Activated CD4-positive, alpha-beta T cell treated with anti-CD3 and anti-CD28 coated beads for 4 hours (primary cell): ENCODE data around the gene AMBRA1.
"Not testable (repeated sequence)": the region's sequence is repeated elsewhere in the genome, so short reads cannot be mapped to it uniquely, and the experiment has no call there.

Experiments
- DNase-seq, 2 donors: peaks; one replicate each; pipeline ENCODE4 v3.0.0-alpha.2; 2020

Gene AMBRA1

DNA sequence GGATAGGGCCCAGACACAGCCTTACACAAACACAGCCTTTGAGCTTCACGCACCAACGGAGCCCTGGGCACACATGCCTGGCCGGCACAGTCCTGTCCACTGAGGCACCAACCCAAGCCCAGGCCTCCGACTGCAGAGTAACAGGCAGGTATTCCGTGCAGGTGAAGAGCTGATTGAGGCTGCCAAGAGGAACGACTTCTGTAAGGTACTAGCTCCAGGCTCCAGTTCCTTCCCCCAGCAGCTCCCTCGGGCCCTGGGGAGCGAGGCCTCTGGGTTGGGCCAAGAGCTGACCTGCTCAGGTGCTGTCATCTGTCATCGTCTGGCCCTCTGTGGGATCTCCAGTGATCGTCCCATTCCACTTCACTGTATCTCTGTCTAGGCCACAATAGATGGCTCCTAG, 215.5 kb downstream of the AMBRA1 start:
- no peak for DNase-seq

- no peak for DNase-seq
These were observed 216.0 kb downstream of the AMBRA1 start for GRCh38 chr11:46377831-46378230.

- no peak for DNase-seq
These were observed 216.5 kb downstream of the AMBRA1 start for GRCh38 chr11:46377290-46377689.

- DNase-seq, result no peak
These were observed 217.4 kb downstream of the AMBRA1 start for GRCh38 chr11:46376258-46377050.

GRCh38 chr11:46375392-46376101, 218.3 kb downstream of the AMBRA1 start:
- no peak for DNase-seq

- DNase-seq, result no peak
These were observed 219.0 kb downstream of the AMBRA1 start for GRCh38 chr11:46374815-46375214.

GRCh38 chr11:46373787-46374740, 219.8 kb downstream of the AMBRA1 start:
- DNase-seq, result no peak

DNA sequence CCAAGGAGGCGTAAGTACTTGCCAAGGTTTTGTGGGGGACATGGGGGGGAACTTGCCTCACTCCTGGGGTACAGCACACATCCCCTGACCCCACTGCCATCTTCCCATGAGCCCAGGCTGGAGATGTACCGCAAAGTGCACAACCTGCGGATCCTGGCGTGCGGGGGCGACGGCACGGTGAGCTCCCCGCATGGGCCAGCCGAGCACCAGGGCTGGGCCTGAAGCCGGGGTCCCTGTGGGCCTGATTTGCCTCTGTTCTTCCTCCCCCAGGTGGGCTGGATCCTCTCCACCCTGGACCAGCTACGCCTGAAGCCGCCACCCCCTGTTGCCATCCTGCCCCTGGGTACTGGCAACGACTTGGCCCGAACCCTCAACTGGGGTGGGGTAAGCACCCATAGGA, 221.3 kb downstream of the AMBRA1 start:
- not testable (repeated sequence) for DNase-seq

DNA sequence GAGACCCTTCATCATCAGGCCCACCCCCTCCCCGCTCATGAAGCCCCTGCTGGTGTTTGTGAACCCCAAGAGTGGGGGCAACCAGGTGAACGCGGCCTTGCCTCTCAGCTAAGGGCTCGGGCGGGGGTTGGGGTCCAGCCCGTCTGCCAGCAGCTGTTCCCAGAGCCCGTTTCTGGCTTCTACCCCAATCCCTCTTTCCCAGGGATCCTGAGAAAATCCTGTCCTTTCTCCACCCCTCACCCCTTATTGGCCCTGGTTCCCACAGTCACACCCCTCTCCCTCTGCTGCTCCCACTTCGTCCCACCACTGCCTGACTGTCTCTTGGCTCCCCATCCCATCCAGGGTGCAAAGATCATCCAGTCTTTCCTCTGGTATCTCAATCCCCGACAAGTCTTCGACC, 221.7 kb downstream of the AMBRA1 start:
- no peak for DNase-seq

DNA sequence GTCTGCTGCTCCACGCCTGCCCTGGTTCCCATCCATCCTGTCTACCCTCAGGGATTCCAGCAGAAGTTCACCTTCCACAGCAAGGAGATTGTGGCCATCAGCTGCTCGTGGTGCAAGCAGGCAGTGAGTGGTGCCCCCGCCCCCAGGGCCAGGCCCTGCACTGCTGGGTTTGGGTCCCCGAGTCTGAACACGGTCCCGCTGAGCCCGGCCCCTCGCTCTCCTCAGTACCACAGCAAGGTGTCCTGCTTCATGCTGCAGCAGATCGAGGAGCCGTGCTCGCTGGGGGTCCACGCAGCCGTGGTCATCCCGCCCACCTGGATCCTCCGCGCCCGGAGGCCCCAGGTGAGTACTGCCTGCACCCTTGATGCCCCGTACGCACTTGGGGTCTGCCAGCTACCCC, 222.6 kb downstream of the AMBRA1 start:
- DNase-seq, result not testable (repeated sequence)

DNA sequence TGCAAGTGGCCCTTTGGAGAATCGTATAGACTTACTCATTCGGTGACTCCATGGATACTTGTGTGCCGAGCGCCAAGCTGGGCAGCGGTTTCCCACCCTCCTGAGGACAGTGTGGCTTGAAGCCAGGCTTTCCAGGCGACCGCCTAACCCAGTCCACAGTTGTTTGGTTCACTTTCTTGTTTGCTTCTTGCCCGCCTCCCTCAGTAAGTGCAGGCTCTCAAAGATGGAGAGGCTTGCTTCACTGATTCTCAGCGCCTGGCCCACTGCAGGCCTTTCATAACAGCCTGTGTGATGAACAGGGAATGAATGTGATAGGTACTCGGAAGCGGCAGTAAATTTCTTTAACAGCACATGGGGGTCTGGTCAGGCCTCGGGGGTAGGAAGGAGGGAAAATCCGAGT, 223.6 kb downstream of the AMBRA1 start:
- DNase-seq, result no peak

DNA sequence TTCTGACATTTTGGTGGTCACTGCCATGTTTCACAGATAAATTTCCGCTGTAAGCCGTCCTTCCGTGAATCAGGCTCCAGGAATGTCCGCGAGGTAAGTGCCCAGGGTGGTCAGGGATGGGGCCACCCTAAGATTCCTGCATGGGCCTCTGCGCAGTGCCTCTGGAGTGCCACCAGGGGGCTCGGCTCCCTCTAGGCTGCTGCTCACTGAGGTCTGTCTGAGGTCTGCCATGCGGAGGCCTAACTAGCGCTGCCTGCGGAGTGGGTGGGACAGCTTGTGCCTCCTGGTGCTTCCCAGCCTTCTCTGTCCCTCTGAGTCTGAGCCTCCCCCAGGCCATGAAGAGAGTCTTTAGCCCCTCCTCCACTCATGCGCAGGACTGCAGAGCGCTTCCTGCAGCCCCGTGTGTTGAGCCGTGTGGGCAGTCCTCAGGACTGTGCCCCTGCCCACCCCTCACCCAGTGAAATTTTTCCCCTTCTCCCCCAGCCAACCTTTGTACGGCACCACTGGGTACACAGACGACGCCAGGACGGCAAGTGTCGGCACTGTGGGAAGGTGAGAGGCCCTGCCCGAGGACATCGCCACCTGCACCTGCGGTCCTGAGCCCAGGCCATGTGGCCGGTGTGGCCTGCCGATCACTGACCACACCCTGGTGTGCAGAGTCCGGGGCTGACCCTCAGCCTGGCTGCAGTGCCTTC, 224.2 kb downstream of the AMBRA1 start:
- DNase-seq, result peak; percentile 54 to 56

GRCh38 chr11:46367916-46368267, 225.9 kb downstream of the AMBRA1 start:
- DNase-seq, result no peak

- peak; percentile 70 to 76 for DNase-seq
These were observed 226.4 kb downstream of the AMBRA1 start for GRCh38 chr11:46367244-46367915.

GRCh38 chr11:46366661-46367161, 227.1 kb downstream of the AMBRA1 start:
- no peak for DNase-seq

- no peak for DNase-seq
These were observed 227.6 kb downstream of the AMBRA1 start for GRCh38 chr11:46366260-46366659.

- DNase-seq, result no peak
These were observed 229.0 kb downstream of the AMBRA1 start for GRCh38 chr11:46364791-46365190.

DNA sequence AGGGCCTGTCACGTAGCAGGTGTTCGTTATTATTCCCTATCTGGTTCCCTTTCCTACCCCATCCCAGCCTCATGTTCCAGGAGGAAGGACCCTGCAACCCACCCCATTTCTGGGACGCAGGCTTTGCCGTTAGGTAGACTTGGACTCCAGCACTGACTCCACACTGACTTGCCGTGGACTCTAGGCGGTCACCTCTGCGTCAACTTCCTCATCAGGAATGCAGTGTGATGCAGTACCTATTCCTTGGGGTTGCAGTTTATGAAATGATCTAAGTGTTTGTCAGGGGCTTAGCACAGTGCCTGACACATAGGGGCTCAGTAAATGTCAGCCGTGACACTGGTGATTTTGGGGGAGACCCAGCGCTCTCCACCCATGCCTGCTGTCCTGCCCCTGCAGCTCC, 229.8 kb downstream of the AMBRA1 start:
- no peak for DNase-seq

DNA sequence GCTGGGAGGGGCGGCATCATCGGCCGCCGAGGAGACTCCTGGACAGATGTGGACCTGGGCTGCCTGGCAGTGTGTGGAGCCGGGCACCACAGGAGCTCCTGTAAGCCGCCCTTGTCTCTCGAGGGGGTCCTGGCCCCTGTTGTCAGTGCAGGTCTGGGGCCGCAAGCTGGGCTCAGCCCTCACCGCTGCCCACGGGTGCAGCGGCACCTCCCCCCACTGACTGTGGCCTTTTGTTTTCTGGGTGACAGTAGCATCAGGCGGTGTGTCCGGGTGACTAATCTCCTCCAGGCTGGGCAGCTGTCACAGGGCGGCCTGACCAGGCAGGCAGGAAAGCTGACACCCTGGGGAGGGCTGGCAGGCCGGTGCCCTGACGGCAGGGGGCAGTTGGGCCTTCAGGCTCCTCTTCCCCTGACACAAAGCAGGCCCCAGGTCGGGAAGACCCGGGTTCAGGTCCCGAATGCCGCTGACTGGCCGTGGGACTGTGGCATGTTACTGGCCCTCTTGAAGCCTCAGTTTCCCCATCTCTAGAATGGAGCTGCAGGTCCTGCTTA, 230.3 kb downstream of the AMBRA1 start:
- no peak for DNase-seq

GRCh38 chr11:46363031-46363407, 230.8 kb downstream of the AMBRA1 start:
- no peak for DNase-seq

GRCh38 chr11:46362156-46363030, 231.4 kb downstream of the AMBRA1 start:
- no peak for DNase-seq
